Measurements from ENCODE around the gene AKR1C1.
"Not testable (repeated sequence)": the region's sequence is repeated elsewhere in the genome, so short reads cannot be mapped to it uniquely, and the experiment has no call there.

Gene AKR1C1

GRCh38 chr10:4982764-4983226, 19.6 kb downstream of the AKR1C1 start:
- no peak for TF ChIP-seq CTCF (IDR thresholded peaks at IDR 0.05; ENCODE audit: control insufficient read depth, extremely low read depth, insufficient read depth)
- no peak for DNase-seq (ENCODE audit: low read depth)

GRCh38 chr10:4983615-4984216, 20.5 kb downstream of the AKR1C1 start:
- no peak overlapping the region for H3K4me3 ChIP-seq (ENCODE audit: low read depth, low read length)
- no peak for DNase-seq (ENCODE audit: low read depth)
- no peak for TF ChIP-seq CTCF (IDR thresholded peaks at IDR 0.05; ENCODE audit: control insufficient read depth, extremely low read depth, insufficient read depth)

More at GRCh38 chr10:4982764-4983226, 19.6 kb downstream of the AKR1C1 start:
- no peak overlapping the region for H3K4me3 ChIP-seq (ENCODE audit: low read depth, low read length)

GRCh38 chr10:4984223-4984622, 21.0 kb downstream of the AKR1C1 start:
- no peak for TF ChIP-seq CTCF (IDR thresholded peaks at IDR 0.05; ENCODE audit: control insufficient read depth, extremely low read depth, insufficient read depth)

GRCh38 chr10:4984971-4985594, 21.9 kb downstream of the AKR1C1 start:
- DNase-seq (ENCODE audit: low read depth) = no peak
- no peak for TF ChIP-seq CTCF (IDR thresholded peaks at IDR 0.05; ENCODE audit: control insufficient read depth, extremely low read depth, insufficient read depth)
- H3K4me3 ChIP-seq (ENCODE audit: low read depth, low read length) = no peak overlapping the region

More at GRCh38 chr10:4984223-4984622, 21.0 kb downstream of the AKR1C1 start:
- no peak for DNase-seq (ENCODE audit: low read depth)
- no peak overlapping the region for H3K4me3 ChIP-seq (ENCODE audit: low read depth, low read length)

GRCh38 chr10:4988000-4988641, 24.9 kb downstream of the AKR1C1 start:
- not testable (repeated sequence) for H3K4me3 ChIP-seq (ENCODE audit: low read depth, low read length); DNase-seq (ENCODE audit: low read depth)

- TF ChIP-seq CTCF (IDR thresholded peaks at IDR 0.05; ENCODE audit: control insufficient read depth, extremely low read depth, insufficient read depth) = no peak
- H3K4me3 ChIP-seq (ENCODE audit: low read depth, low read length) = no peak overlapping the region
- no peak for DNase-seq (ENCODE audit: low read depth)
Observed at GRCh38 chr10:4990217-4990616, 27.0 kb downstream of the AKR1C1 start.

GRCh38 chr10:4991463-4991862, 28.2 kb downstream of the AKR1C1 start:
- H3K4me3 ChIP-seq (ENCODE audit: low read depth, low read length); DNase-seq (ENCODE audit: low read depth): not testable (repeated sequence)

GRCh38 chr10:4992564-4992963, 29.3 kb downstream of the AKR1C1 start:
- DNase-seq (ENCODE audit: low read depth); H3K4me3 ChIP-seq (ENCODE audit: low read depth, low read length): not testable (repeated sequence)

- H3K4me3 ChIP-seq (ENCODE audit: low read depth, low read length); DNase-seq (ENCODE audit: low read depth): not testable (repeated sequence)
Observed at GRCh38 chr10:4994260-4994659, 31.0 kb downstream of the AKR1C1 start.

Measured in LNCaP clone FGC (cell line).